Neural cell (in vitro differentiated cells): ENCODE data around the gene KCNJ10. TPM values are rescaled to one million over a fixed set of nuclear protein-coding genes. Genes with fewer than 3 reads are reported as not detected.

Source experiments
- H2AFZ ChIP-seq: fragments of 200-600, 300-800 bp; sonication (generic), shearing (Covaris generic); 2 replicates; pipeline ENCODE4 v1.6.0; 2014; ENCODE audit warnings: low read depth, mild to moderate bottlenecking, antibody characterized with exemption, low read length, moderate library complexity
- H3F3A ChIP-seq: fragments of 200-600 bp; shearing (Covaris generic); 2 replicates; pipeline ENCODE4 v1.6.1; 2016; ENCODE audit warnings: mild to moderate bottlenecking, moderate library complexity, mixed read lengths, antibody characterized with exemption, low read length; ENCODE audit not compliant: insufficient read depth, poor library complexity, severe bottlenecking
- H3K27ac ChIP-seq: fragments of 200-600, 300-800 bp; sonication (generic), shearing (Covaris generic); 2 replicates; pipeline ENCODE4 v1.5.1; 2014; ENCODE audit warnings: mild to moderate bottlenecking, low read length, moderate library complexity
- H3K27me3 ChIP-seq: fragments of 300-800, 200-600 bp; sonication (generic), shearing (Covaris generic); 2 replicates; pipeline ENCODE4 v1.6.0; 2014; ENCODE audit warnings: mild to moderate bottlenecking, low read depth, low read length, moderate library complexity; ENCODE audit not compliant: insufficient read depth
- H3K36me3 ChIP-seq: fragments of 300-800, 200-600 bp; sonication (generic), shearing (Covaris generic); 2 replicates; pipeline ENCODE4 v1.5.1; 2014; ENCODE audit warnings: mild to moderate bottlenecking, antibody characterized with exemption, low read length, moderate library complexity; ENCODE audit not compliant: insufficient read depth
- H3K4me2 ChIP-seq: fragments of 300-800, 200-600 bp; sonication (generic), shearing (Covaris generic); 2 replicates; pipeline ENCODE4 v1.6.0; 2014; ENCODE audit warnings: mild to moderate bottlenecking, low read length
- H3K4me3 ChIP-seq: fragments of 300-800, 200-600 bp; sonication (generic), shearing (Covaris generic); 2 replicates; pipeline ENCODE4 v1.5.1; 2014; ENCODE audit warnings: mild to moderate bottlenecking, low read length, moderate library complexity
- H3K79me2 ChIP-seq: fragments of 200-600 bp; shearing (Covaris generic); replicated peaks from 2 replicates; pipeline ENCODE4 v1.6.0; 2014; ENCODE audit warnings: mild to moderate bottlenecking, low read length, moderate library complexity; ENCODE audit not compliant: insufficient read depth
- H3K9ac ChIP-seq: fragments of 300-800, 200-600 bp; sonication (generic), shearing (Covaris generic); 2 replicates; pipeline ENCODE4 v1.6.1; 2016; ENCODE audit warnings: mild to moderate bottlenecking, low read length, mixed read lengths
- H3K9me2 ChIP-seq: fragments of 200-600 bp; shearing (Covaris generic); 2 replicates; pipeline ENCODE4 v1.6.1; 2016; ENCODE audit warnings: mild to moderate bottlenecking, low read length, mixed read lengths; ENCODE audit not compliant: insufficient read depth
- H3K9me3 ChIP-seq: fragments of 200-600, 300-800 bp; sonication (generic), shearing (Covaris generic); 2 replicates; pipeline ENCODE4 v1.6.1; 2016; ENCODE audit warnings: mild to moderate bottlenecking, mixed run types, low read length, moderate library complexity, mixed read lengths
- H4K20me1 ChIP-seq: fragments of 200-600 bp; shearing (Covaris generic); 2 replicates; pipeline ENCODE4 v1.6.1; 2016; ENCODE audit warnings: mild to moderate bottlenecking, mixed run types; ENCODE audit not compliant: insufficient read depth
- EP300 ChIP-seq: fragments of 450-650 bp; conservative IDR thresholded peaks from 2 replicates; pipeline ENCODE4 v1.6.1; 2014; ENCODE audit warnings: antibody characterized with exemption, mild to moderate bottlenecking, moderate library complexity; ENCODE audit not compliant: poor library complexity, severe bottlenecking
- EZH2 ChIP-seq: fragments of 200-600, 300-800 bp; shearing (Covaris generic), sonication (generic); IDR thresholded peaks from 2 replicates; pipeline ENCODE4 v1.6.1; 2014; ENCODE audit warnings: antibody characterized with exemption, low read length, borderline replicate concordance, mild to moderate bottlenecking; ENCODE audit not compliant: insufficient read depth, poor library complexity, severe bottlenecking
- MXI1 ChIP-seq: fragments of 450-650 bp; conservative IDR thresholded peaks from 2 replicates; pipeline ENCODE4 v1.6.1; 2014; ENCODE audit warnings: antibody characterized with exemption, mild to moderate bottlenecking; ENCODE audit not compliant: poor library complexity, severe bottlenecking
- POLR2AphosphoS5 ChIP-seq: IDR thresholded peaks from 2 replicates; pipeline ENCODE4 v1.6.1; 2012
- RAD21 ChIP-seq: fragments of 450-650 bp; conservative IDR thresholded peaks from 2 replicates; pipeline ENCODE4 v1.6.1; 2014; ENCODE audit warnings: antibody characterized with exemption, mild to moderate bottlenecking, moderate library complexity
- SMC3 ChIP-seq: fragments of 450-650 bp; conservative IDR thresholded peaks from 2 replicates; pipeline ENCODE4 v1.6.1; 2014; ENCODE audit warnings: antibody characterized with exemption, mild to moderate bottlenecking, moderate library complexity; ENCODE audit not compliant: poor library complexity
- TAF1 ChIP-seq: IDR thresholded peaks from 2 replicates; pipeline ENCODE4 v1.6.1; 2012; ENCODE audit warnings: low read depth
- polyA plus RNA-seq: library from polyadenylated mRNA; depleted of rRNA; stranded (reverse); fragments of >200 nt; gene quantifications from 2 replicates; pipeline ENCODE4 v1.2.3, GENCODE V29; 2014
- TF ChIP-seq, protein P1 (sequence below): IDR thresholded peaks from 2 replicates; pipeline ENCODE4 v1.6.1; 2012; ENCODE audit warnings: borderline replicate concordance
- TF ChIP-seq, protein P2 (sequence below): fragments of 450-650 bp; IDR thresholded peaks from 2 replicates; pipeline ENCODE4 v1.5.1; 2014; ENCODE audit warnings: antibody characterized with exemption, mild to moderate bottlenecking, moderate library complexity; ENCODE audit not compliant: poor library complexity, severe bottlenecking

The KCNJ10 gene
- polyA plus RNA-seq, 1 donor from 2014 or later, result not detected

DNA sequence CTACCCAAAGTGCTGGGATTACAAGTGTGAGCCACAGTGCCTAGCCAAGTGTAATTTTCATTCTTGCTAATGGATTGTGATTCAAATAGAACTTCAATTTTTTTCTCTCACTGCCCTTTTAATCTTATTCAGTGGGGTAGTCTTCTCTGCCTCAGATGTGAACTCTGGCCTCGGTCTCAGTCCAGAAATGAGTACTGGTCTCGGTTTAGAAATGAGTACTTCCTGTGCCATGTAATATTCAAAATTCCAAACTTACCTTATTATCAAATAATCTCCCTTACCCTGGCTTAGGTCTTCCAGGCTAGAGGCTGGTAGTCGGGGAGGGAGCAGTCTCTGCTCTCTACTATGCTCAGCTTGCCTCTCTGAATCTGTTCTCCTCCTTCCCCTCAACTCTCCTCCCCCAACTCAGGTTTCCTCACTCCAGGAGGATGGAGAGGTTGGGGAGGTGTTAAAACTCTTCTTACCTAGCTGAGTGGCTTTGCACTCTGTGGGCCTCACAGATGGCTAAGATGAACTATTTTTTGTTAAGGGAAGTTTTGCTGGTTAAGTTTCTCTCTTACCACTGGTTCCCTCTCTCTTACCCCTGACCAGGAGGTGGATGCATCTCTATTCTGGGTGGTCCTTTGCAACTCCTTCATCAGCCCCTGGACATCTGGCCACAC lies 111.1 kb downstream of the KCNJ10 start:
- H3F3A ChIP-seq, result no peaks in the 10 kb centered on the region
- H4K20me1 ChIP-seq, result no peaks in the 10 kb centered on the region
- no peaks in the 10 kb centered on the region for H3K9me3 ChIP-seq
- no peaks in the 10 kb centered on the region for H3K9me2 ChIP-seq
- no peak overlapping the region for H2AFZ ChIP-seq
- no peak overlapping the region for H3K4me3 ChIP-seq
- H3K9ac ChIP-seq, result no peak overlapping the region
- H3K4me2 ChIP-seq, result no peak overlapping the region
- H3K27me3 ChIP-seq, result no peaks in the 10 kb centered on the region
- H3K36me3 ChIP-seq, result no peaks in the 10 kb centered on the region
- no peaks in the 10 kb centered on the region for H3K79me2 ChIP-seq
- H3K27ac ChIP-seq, result no peak overlapping the region
- TF ChIP-seq TAF1 (no peak), EZH2 (no peak), EP300 (no peak), SMC3 (no peak), POLR2AphosphoS5 (no peak), MXI1 (no peak), RAD21 (no peak)
- TF ChIP-seq, protein P1, sequence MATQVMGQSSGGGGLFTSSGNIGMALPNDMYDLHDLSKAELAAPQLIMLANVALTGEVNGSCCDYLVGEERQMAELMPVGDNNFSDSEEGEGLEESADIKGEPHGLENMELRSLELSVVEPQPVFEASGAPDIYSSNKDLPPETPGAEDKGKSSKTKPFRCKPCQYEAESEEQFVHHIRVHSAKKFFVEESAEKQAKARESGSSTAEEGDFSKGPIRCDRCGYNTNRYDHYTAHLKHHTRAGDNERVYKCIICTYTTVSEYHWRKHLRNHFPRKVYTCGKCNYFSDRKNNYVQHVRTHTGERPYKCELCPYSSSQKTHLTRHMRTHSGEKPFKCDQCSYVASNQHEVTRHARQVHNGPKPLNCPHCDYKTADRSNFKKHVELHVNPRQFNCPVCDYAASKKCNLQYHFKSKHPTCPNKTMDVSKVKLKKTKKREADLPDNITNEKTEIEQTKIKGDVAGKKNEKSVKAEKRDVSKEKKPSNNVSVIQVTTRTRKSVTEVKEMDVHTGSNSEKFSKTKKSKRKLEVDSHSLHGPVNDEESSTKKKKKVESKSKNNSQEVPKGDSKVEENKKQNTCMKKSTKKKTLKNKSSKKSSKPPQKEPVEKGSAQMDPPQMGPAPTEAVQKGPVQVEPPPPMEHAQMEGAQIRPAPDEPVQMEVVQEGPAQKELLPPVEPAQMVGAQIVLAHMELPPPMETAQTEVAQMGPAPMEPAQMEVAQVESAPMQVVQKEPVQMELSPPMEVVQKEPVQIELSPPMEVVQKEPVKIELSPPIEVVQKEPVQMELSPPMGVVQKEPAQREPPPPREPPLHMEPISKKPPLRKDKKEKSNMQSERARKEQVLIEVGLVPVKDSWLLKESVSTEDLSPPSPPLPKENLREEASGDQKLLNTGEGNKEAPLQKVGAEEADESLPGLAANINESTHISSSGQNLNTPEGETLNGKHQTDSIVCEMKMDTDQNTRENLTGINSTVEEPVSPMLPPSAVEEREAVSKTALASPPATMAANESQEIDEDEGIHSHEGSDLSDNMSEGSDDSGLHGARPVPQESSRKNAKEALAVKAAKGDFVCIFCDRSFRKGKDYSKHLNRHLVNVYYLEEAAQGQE, result no peak
- TF ChIP-seq, protein P2, sequence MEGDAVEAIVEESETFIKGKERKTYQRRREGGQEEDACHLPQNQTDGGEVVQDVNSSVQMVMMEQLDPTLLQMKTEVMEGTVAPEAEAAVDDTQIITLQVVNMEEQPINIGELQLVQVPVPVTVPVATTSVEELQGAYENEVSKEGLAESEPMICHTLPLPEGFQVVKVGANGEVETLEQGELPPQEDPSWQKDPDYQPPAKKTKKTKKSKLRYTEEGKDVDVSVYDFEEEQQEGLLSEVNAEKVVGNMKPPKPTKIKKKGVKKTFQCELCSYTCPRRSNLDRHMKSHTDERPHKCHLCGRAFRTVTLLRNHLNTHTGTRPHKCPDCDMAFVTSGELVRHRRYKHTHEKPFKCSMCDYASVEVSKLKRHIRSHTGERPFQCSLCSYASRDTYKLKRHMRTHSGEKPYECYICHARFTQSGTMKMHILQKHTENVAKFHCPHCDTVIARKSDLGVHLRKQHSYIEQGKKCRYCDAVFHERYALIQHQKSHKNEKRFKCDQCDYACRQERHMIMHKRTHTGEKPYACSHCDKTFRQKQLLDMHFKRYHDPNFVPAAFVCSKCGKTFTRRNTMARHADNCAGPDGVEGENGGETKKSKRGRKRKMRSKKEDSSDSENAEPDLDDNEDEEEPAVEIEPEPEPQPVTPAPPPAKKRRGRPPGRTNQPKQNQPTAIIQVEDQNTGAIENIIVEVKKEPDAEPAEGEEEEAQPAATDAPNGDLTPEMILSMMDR, result no peak

DNA sequence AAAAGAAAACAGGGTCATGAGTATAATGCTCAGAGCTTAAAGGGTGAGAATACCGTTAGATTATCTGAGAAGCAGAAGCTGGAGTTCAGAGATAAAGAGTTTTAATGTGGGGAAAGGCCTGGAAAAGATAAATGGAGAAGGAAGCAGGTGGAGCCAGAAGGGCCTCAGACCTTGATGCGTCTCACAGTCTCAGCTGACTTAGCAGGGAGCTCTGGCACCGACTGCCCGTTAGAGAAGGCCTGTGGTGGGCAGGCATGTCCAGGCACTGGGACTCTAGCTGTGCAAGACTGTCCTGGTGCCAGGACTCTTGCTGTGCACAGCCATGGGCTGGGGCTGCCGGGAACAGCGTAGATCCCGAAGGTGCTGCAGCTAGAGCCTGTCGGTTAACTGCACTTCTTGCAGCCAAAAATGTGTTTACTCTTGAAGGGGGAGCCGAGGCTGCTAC lies 112.1 kb downstream of the KCNJ10 start:
- H3K9me2 ChIP-seq, result no peaks in the 10 kb centered on the region
- TF ChIP-seq SMC3 (no peak), EP300 (no peak), TAF1 (no peak), POLR2AphosphoS5 (no peak), MXI1 (no peak), RAD21 (no peak), EZH2 (no peak)
- TF ChIP-seq, protein P1, result no peak
- TF ChIP-seq, protein P2, result no peak
- H3K4me3 ChIP-seq, result no peak overlapping the region
- H3K36me3 ChIP-seq, result no peaks in the 10 kb centered on the region
- H2AFZ ChIP-seq, result no peak overlapping the region
- H3K27ac ChIP-seq, result no peak overlapping the region
- no peaks in the 10 kb centered on the region for H3F3A ChIP-seq
- no peak overlapping the region for H3K9ac ChIP-seq
- no peaks in the 10 kb centered on the region for H3K79me2 ChIP-seq
- H3K9me3 ChIP-seq, result no peaks in the 10 kb centered on the region
- H3K4me2 ChIP-seq, result no peak overlapping the region
- no peaks in the 10 kb centered on the region for H4K20me1 ChIP-seq
- no peaks in the 10 kb centered on the region for H3K27me3 ChIP-seq
